Activated CD8-positive, alpha-beta T cell treated with anti-CD3 and anti-CD28 coated beads for 36 hours (primary cell): ENCODE measurements around the gene LRRC47. TPM values are rescaled to one million over a fixed set of nuclear protein-coding genes. Genes with fewer than 3 reads are reported as not detected.

Experiments used
- ATAC-seq: fragments of 200-7000 bp; cut with Tn5 transposase; one replicate; pipeline ENCODE4 v1.10.0; 2021; ENCODE audit warnings: mild to moderate bottlenecking, moderate library complexity
- CTCF ChIA-PET: fragments of 350-600 bp; sonication (Branson Sonifier 250); formaldehyde crosslinking; loops from one replicate; lab custom pipeline; 2021; ENCODE audit warnings: antibody characterized with exemption; lab: Charles Lee
- POLR2A ChIA-PET: fragments of 350-600 bp; sonication (Branson Sonifier 250); formaldehyde crosslinking; loops from one replicate; lab custom pipeline; 2021; ENCODE audit warnings: antibody characterized with exemption; lab: Charles Lee
- DNase-seq: peaks from one replicate; pipeline ENCODE4 v3.0.0-alpha.2; 2020
- H3K27ac Mint-ChIP-seq: one replicate; pipeline ENCODE4 v1.8.0; 2021; ENCODE audit warnings: mild to moderate bottlenecking, mixed read lengths
- H3K27me3 Mint-ChIP-seq: one replicate; pipeline ENCODE4 v1.8.0; 2021; ENCODE audit warnings: mixed read lengths
- H3K36me3 Mint-ChIP-seq: one replicate; pipeline ENCODE4 v1.8.0; 2021; ENCODE audit warnings: low read depth, mixed read lengths
- H3K4me1 Mint-ChIP-seq: one replicate; pipeline ENCODE4 v1.8.0; 2021; ENCODE audit warnings: low read depth, mixed read lengths
- H3K4me3 Mint-ChIP-seq: one replicate; pipeline ENCODE4 v1.8.0; 2021; ENCODE audit warnings: mild to moderate bottlenecking, moderate library complexity, mixed read lengths
- H3K9me3 Mint-ChIP-seq: one replicate; pipeline ENCODE4 v1.8.0; 2021; ENCODE audit warnings: mixed read lengths
- intact Hi-C: fragments of 100-400 bp; cut with micrococcal nuclease; formaldehyde crosslinking; loops from one replicate; pipeline ENCODE4 v1.10.0; 2022
- total RNA-seq, 2 experiments: library from RNA; stranded (reverse); gene quantifications; one replicate each; pipeline ENCODE4 v1.2.3, GENCODE V29; 2021
- TF ChIP-seq, protein P1 (sequence below): fragments of 200-600 bp; IDR thresholded peaks from one replicate; pipeline ENCODE4 v1.8.0; 2022; ENCODE audit warnings: antibody characterized with exemption, mild to moderate bottlenecking

The LRRC47 gene
- total RNA-seq, 2 experiments from 2014 or later: 32.6 to 33.1 TPM

DNA sequence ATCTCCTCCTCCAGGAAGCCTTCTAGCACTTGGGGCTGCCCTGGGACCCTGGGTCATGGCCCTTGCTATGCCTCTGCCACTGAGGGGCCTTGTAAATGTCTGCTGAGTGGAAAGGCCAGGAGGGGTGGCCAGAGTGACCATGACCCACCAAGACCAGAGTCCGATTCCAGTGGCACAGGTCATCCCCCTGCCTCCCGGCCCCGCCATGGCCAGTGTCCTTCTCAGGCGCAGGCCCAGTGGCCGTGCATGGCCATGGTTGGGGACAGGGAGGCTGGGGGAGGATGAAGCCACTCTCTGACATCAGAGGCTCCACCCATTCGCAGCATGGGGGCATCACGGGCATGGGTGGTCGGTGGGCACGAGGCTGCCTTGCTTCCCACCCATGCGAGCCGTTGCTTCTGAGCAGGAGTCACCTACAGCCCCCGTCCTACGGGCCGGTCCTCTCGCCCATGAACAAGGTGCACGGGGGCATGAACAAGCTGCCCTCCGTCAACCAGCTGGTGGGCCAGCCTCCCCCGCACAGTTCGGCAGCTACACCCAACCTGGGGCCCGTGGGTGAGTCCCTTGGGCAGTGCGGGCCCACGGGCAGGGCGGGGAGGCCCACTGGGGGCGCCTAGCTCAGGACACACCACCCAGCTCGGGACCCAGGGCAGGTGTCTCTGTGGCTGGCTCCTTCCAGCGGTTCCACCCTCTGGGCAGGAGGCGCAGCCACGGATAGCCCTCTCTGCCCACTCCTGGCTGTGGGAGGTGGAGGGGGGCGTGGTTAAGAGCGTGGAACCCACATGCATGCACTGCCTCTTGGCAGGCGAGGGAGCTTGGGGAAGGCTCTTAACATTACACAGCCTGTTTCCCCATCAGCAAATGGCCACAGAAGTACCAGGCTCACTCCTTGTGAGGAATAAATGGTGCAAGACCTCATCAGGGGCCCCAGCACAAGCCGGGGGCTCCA is 66.4 kb downstream of the LRRC47 start:
- ATAC-seq: no peak

More for the DNA sequence above, 66.4 kb downstream of the LRRC47 start:
- Mint-ChIP-seq H3K27me3 (no peaks in the 10 kb centered on the region), H3K27ac (no peak overlapping the region), H3K36me3 (no peaks in the 10 kb centered on the region), H3K9me3 (no peaks in the 10 kb centered on the region), H3K4me1 (no peaks in the 10 kb centered on the region), H3K4me3 (no peak overlapping the region)
- no peak for DNase-seq
- ChIA-PET CTCF (no interaction called here), POLR2A (interaction anchor here (0.6 kb wide), 1 partner anchor 70 kb away, joined by 3 read pairs; no protein-coding TSS in a partner anchor)
- TF ChIP-seq, protein P1, sequence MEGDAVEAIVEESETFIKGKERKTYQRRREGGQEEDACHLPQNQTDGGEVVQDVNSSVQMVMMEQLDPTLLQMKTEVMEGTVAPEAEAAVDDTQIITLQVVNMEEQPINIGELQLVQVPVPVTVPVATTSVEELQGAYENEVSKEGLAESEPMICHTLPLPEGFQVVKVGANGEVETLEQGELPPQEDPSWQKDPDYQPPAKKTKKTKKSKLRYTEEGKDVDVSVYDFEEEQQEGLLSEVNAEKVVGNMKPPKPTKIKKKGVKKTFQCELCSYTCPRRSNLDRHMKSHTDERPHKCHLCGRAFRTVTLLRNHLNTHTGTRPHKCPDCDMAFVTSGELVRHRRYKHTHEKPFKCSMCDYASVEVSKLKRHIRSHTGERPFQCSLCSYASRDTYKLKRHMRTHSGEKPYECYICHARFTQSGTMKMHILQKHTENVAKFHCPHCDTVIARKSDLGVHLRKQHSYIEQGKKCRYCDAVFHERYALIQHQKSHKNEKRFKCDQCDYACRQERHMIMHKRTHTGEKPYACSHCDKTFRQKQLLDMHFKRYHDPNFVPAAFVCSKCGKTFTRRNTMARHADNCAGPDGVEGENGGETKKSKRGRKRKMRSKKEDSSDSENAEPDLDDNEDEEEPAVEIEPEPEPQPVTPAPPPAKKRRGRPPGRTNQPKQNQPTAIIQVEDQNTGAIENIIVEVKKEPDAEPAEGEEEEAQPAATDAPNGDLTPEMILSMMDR: no peak
- intact Hi-C loops: no loop called here

Other genes with a start within 250 kb of the LRRC47 start
- gene MEGF6, start 185.0 kb downstream of the LRRC47 start, total RNA-seq: 1 to 10 TPM; 2.0 to 2.5 TPM
- gene TPRG1L, start 171.5 kb downstream of the LRRC47 start, total RNA-seq: 1 to 10 TPM; 6.1 to 6.2 TPM
- gene WRAP73, start 146.4 kb downstream of the LRRC47 start, total RNA-seq: 10 to 100 TPM; 34.2 to 35.4 TPM
- under 1 TPM; 0.60 to 0.68 TPM for gene TP73, start 144.0 kb downstream of the LRRC47 start, total RNA-seq
- gene CCDC27, start 44.0 kb downstream of the LRRC47 start, total RNA-seq: not detected
- 1 to 10 TPM; 1.5 to 2.2 TPM for gene SMIM1, start 23.7 kb downstream of the LRRC47 start, total RNA-seq
- 10 to 100 TPM; 29.3 to 29.8 TPM for gene CEP104, start 60.7 kb upstream of the LRRC47 start, total RNA-seq
- gene DFFB, start 61.0 kb upstream of the LRRC47 start, total RNA-seq: 1 to 10 TPM; 9.3 to 9.7 TPM
- gene C1orf174, start 103.8 kb upstream of the LRRC47 start, total RNA-seq: 10 to 100 TPM; 43.7 to 44.0 TPM